Neuronal stem cell (in vitro differentiated cells): Measurements from ENCODE around the gene SLC26A3.

Experiments
- DNase-seq: peaks from one replicate; pipeline ENCODE4 v3.0.0-alpha.2; 2013; ENCODE audit warnings: low spot score
- H2AFZ ChIP-seq: one replicate; pipeline ENCODE4 v1.6.1; 2013; ENCODE audit warnings: mild to moderate bottlenecking, low read length, inconsistent platforms
- H2AK5ac ChIP-seq: 2 replicates; pipeline ENCODE4 v1.6.1; 2013; ENCODE audit warnings: low read depth, mild to moderate bottlenecking, inconsistent platforms, low read length, moderate library complexity, mixed read lengths
- H2BK120ac ChIP-seq: 2 replicates; pipeline ENCODE4 v1.6.1; 2013; ENCODE audit warnings: low read depth, mild to moderate bottlenecking, inconsistent platforms, low read length, moderate library complexity, mixed read lengths
- H2BK12ac ChIP-seq: one replicate; pipeline ENCODE4 v1.6.1; 2013; ENCODE audit warnings: low read length, inconsistent platforms
- H2BK15ac ChIP-seq: 2 replicates; pipeline ENCODE4 v1.6.1; 2013; ENCODE audit warnings: mild to moderate bottlenecking, low read length, inconsistent platforms, mixed read lengths
- H2BK5ac ChIP-seq: one replicate; pipeline ENCODE4 v1.6.1; 2013; ENCODE audit warnings: inconsistent platforms, mild to moderate bottlenecking, low read length, moderate library complexity
- H3K14ac ChIP-seq: one replicate; pipeline ENCODE4 v1.6.1; 2013; ENCODE audit warnings: low read length, inconsistent platforms
- H3K18ac ChIP-seq: 2 replicates; pipeline ENCODE4 v1.6.1; 2013; ENCODE audit warnings: low read length, inconsistent platforms
- H3K23ac ChIP-seq: 2 replicates; pipeline ENCODE4 v1.6.1; 2013; ENCODE audit warnings: low read depth, mild to moderate bottlenecking, mixed read lengths, low read length, inconsistent platforms; ENCODE audit not compliant: poor library complexity
- H3K27ac ChIP-seq: replicated peaks from 3 replicates; pipeline ENCODE4 v1.5.1; 2013; ENCODE audit warnings: low read length, inconsistent platforms
- H3K27me3 ChIP-seq, 3 experiments: 2 replicates each; pipeline ENCODE4 v1.6.1; 2013; ENCODE audit warnings: low read length in 3 of 3, mild to moderate bottlenecking in 2 of 3, inconsistent platforms in 1 of 3, low read depth in 1 of 3, mixed read lengths in 1 of 3, moderate library complexity in 1 of 3; ENCODE audit not compliant: control insufficient read depth in 3 of 3, insufficient read depth in 3 of 3
- H3K36me3 ChIP-seq, 2 donors: replicated peaks in 1 of 2; 2 replicates each; pipeline ENCODE4 v1.6.1; 2013; ENCODE audit warnings: low read length in 2 of 2; ENCODE audit not compliant: control insufficient read depth in 2 of 2, insufficient read depth in 2 of 2
- H3K4ac ChIP-seq: 2 replicates; pipeline ENCODE4 v1.6.1; 2013; ENCODE audit warnings: inconsistent platforms, mild to moderate bottlenecking, low read length, moderate library complexity
- H3K4me1 ChIP-seq, 2 donors: 1 replicate in 1 of 2; 2 replicates in 1 of 2; pipeline ENCODE4 v1.6.1; 2013; ENCODE audit warnings: low read length in 2 of 2, low read depth in 1 of 2; ENCODE audit not compliant: control insufficient read depth in 2 of 2, insufficient read depth in 1 of 2
- H3K4me2 ChIP-seq: one replicate; pipeline ENCODE4 v1.6.1; 2013; ENCODE audit warnings: mild to moderate bottlenecking, low read length, inconsistent platforms; ENCODE audit not compliant: insufficient read depth, poor library complexity, severe bottlenecking
- H3K4me3 ChIP-seq, 2 donors: 2 replicates each; pipeline ENCODE4 v1.5.1; 2013; ENCODE audit warnings: low read length in 2 of 2, mild to moderate bottlenecking in 2 of 2, inconsistent platforms in 1 of 2, moderate library complexity in 1 of 2
- H3K79me1 ChIP-seq: one replicate; pipeline ENCODE4 v1.6.1; 2013; ENCODE audit warnings: low read depth, mild to moderate bottlenecking, inconsistent platforms, low read length, moderate library complexity
- H3K9ac ChIP-seq: one replicate; pipeline ENCODE4 v1.6.1; 2013; ENCODE audit warnings: mild to moderate bottlenecking, low read depth, low read length, inconsistent platforms; ENCODE audit not compliant: poor library complexity
- H3K9me3 ChIP-seq, 2 donors: replicated peaks in 1 of 2; 2 replicates each; pipeline versions ENCODE3 to v1.6.1; 2013; ENCODE audit warnings: low read length in 2 of 2, mild to moderate bottlenecking in 2 of 2, inconsistent platforms in 1 of 2, low read depth in 1 of 2, mixed read lengths in 1 of 2, moderate library complexity in 1 of 2; ENCODE audit not compliant: control insufficient read depth in 2 of 2, insufficient read depth in 1 of 2
- H4K8ac ChIP-seq: one replicate; pipeline ENCODE4 v1.6.1; 2013; ENCODE audit warnings: low read depth, mild to moderate bottlenecking, inconsistent platforms, low read length, moderate library complexity
- H4K91ac ChIP-seq: one replicate; pipeline ENCODE4 v1.6.1; 2013; ENCODE audit warnings: low read length, low read depth, mild to moderate bottlenecking, inconsistent platforms; ENCODE audit not compliant: poor library complexity
- WGBS, 2 donors: extraction: QIAGEN DNeasy Blood & Tissue Kit; methylation state at CpG; one replicate each; pipeline ENCODE4 v1.1.7; 2013; ENCODE audit warnings: missing lambda C conversion rate in 2 of 2, mixed read lengths in 1 of 2; ENCODE audit not compliant: insufficient read length in 2 of 2, insufficient replicate concordance in 1 of 2; ENCODE audit errors: extremely low coverage in 2 of 2; 5-methylcytosine and 5-hydroxymethylcytosine counted together

Gene SLC26A3

GRCh38 chr7:107779647-107780099, 23.4 kb downstream of the SLC26A3 start:
- H3K4me2 ChIP-seq: no peak overlapping the region
- no peak overlapping the region for H2BK15ac ChIP-seq
- no peak overlapping the region for H3K27ac ChIP-seq
- H4K91ac ChIP-seq: no peak overlapping the region
- H2AK5ac ChIP-seq: no peak overlapping the region
- H3K4ac ChIP-seq: no peak overlapping the region
- H3K18ac ChIP-seq: no peak overlapping the region
- no peak overlapping the region for H3K9ac ChIP-seq
- H3K4me3 ChIP-seq: no peak overlapping the region
- H3K4me1 ChIP-seq: no peaks in the 10 kb centered on the region
- H2BK120ac ChIP-seq: no peak overlapping the region
- H3K14ac ChIP-seq: no peak overlapping the region
- no peak overlapping the region for H2AFZ ChIP-seq
- DNase-seq: no peak
- H3K27me3 ChIP-seq: no peaks in the 10 kb centered on the region
- H3K36me3 ChIP-seq: no peaks in the 10 kb centered on the region
- H3K79me1 ChIP-seq: no peaks in the 10 kb centered on the region
- no CpG with 5 or more reads among the region's 6 CpGs for WGBS, 2 donors
- H3K9me3 ChIP-seq: no peaks in the 10 kb centered on the region
- H2BK12ac ChIP-seq: no peak overlapping the region
- peak overlapping the region; percentile 70 for H4K8ac ChIP-seq
- no peak overlapping the region for H3K23ac ChIP-seq
- H2BK5ac ChIP-seq: no peak overlapping the region

DNA sequence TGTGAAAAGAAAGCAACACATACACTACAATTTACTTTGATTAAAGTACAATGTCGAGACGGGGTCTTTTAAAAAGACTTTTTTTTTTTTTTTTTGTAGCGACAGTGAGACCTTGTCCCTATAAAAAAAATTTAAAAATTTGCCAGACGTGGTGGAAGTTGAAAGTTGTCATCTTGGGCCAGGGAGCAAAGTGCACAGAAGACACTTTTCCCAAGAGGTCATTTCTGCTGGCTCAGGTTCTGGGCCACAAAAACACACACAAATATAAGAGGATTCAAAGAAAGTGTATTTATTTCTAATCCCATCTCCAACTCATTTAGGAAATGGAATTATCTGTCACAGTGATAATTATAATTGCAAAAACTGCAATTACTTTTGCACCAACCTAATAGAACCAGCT, 24.7 kb downstream of the SLC26A3 start:
- no peak overlapping the region for H4K8ac ChIP-seq
- no peak overlapping the region for H3K4ac ChIP-seq
- H3K9me3 ChIP-seq: no peaks in the 10 kb centered on the region
- H2BK15ac ChIP-seq: no peak overlapping the region
- no peaks in the 10 kb centered on the region for H3K79me1 ChIP-seq
- H3K4me3 ChIP-seq: no peak overlapping the region
- no peak overlapping the region for H3K18ac ChIP-seq
- H3K4me2 ChIP-seq: no peak overlapping the region
- no peak overlapping the region for H2AFZ ChIP-seq
- H3K23ac ChIP-seq: no peak overlapping the region
- H2BK5ac ChIP-seq: no peak overlapping the region
- DNase-seq: no peak
- H3K27me3 ChIP-seq: no peaks in the 10 kb centered on the region
- H2AK5ac ChIP-seq: no peak overlapping the region
- no peak overlapping the region for H3K27ac ChIP-seq
- H2BK120ac ChIP-seq: no peak overlapping the region
- no peak overlapping the region for H3K9ac ChIP-seq
- H3K36me3 ChIP-seq: no peaks in the 10 kb centered on the region
- no peak overlapping the region for H4K91ac ChIP-seq
- no peak overlapping the region for H2BK12ac ChIP-seq
- WGBS, 2 donors: no CpG with 5 or more reads among the region's 4 CpGs
- H3K14ac ChIP-seq: no peak overlapping the region
- no peaks in the 10 kb centered on the region for H3K4me1 ChIP-seq

- H2BK12ac ChIP-seq: no peak overlapping the region
These were observed 25.3 kb downstream of the SLC26A3 start for GRCh38 chr7:107777702-107778101.

DNA sequence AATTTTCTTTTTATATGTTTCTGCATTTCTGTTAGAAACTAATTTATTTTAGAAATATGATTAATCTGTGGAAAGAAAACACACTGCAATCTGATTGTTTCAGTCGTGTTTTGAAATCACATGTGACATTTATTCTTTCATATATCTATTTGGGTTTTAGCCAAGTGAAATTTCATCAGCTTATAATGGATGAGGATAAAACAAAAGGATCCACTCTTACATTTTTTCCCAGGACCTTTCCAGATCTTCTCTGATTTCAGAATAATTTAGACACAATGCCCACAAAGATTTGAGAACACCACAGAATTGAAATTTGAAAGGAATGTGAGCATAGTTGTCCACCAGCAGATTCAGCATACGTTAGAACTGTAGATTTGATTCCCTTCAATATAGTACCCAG, 30.0 kb downstream of the SLC26A3 start:
- Histone ChIP-seq H3K9me3 (no peaks in the 10 kb centered on the region), H2AFZ (no peak overlapping the region)
- no CpG with 5 or more reads among the region's 2 CpGs for WGBS, 2 donors

More at GRCh38 chr7:107777702-107778101, 25.3 kb downstream of the SLC26A3 start:
- H3K4me1 ChIP-seq: no peaks in the 10 kb centered on the region
- no peak overlapping the region for H3K4ac ChIP-seq
- H3K36me3 ChIP-seq: no peaks in the 10 kb centered on the region
- no peak overlapping the region for H3K14ac ChIP-seq
- no peak overlapping the region for H2BK5ac ChIP-seq
- no peak overlapping the region for H2BK15ac ChIP-seq
- WGBS, 2 donors: no CpG with 5 or more reads among the region's 3 CpGs
- no peak overlapping the region for H2AK5ac ChIP-seq
- no peak for DNase-seq
- H2AFZ ChIP-seq: no peak overlapping the region
- no peak overlapping the region for H4K8ac ChIP-seq
- H3K4me2 ChIP-seq: no peak overlapping the region
- no peak overlapping the region for H4K91ac ChIP-seq
- no peak overlapping the region for H3K23ac ChIP-seq
- H3K27ac ChIP-seq: no peak overlapping the region
- no peak overlapping the region for H3K4me3 ChIP-seq
- H3K79me1 ChIP-seq: no peaks in the 10 kb centered on the region
- no peaks in the 10 kb centered on the region for H3K9me3 ChIP-seq
- no peak overlapping the region for H3K9ac ChIP-seq
- H3K27me3 ChIP-seq: no peaks in the 10 kb centered on the region
- no peak overlapping the region for H3K18ac ChIP-seq
- no peak overlapping the region for H2BK120ac ChIP-seq

More for the DNA sequence above, 30.0 kb downstream of the SLC26A3 start:
- Histone ChIP-seq H3K23ac (no peak overlapping the region), H3K27me3 (no peaks in the 10 kb centered on the region), H3K79me1 (no peaks in the 10 kb centered on the region), H2BK15ac (no peak overlapping the region), H3K4me3 (no peak overlapping the region), H3K18ac (no peak overlapping the region), H3K4me1 (no peaks in the 10 kb centered on the region), H2BK12ac (no peak overlapping the region), H3K4ac (no peak overlapping the region), H3K36me3 (no peaks in the 10 kb centered on the region), H3K27ac (no peak overlapping the region), H3K14ac (no peak overlapping the region), H2AK5ac (no peak overlapping the region), H4K8ac (no peak overlapping the region), H4K91ac (no peak overlapping the region), H2BK120ac (no peak overlapping the region), H2BK5ac (no peak overlapping the region), H3K4me2 (no peak overlapping the region), H3K9ac (no peak overlapping the region)
- no peak for DNase-seq
